Stomach (tissue), 4 donors: ENCODE measurements around the gene PPP1R9A.

ENCODE experiments used
- POLR2AphosphoS5 ChIP-seq, 3 donors: sonication (generic); formaldehyde crosslinking; IDR thresholded peaks; one replicate each; pipeline ENCODE4 v1.6.1; 2016; ENCODE audit warnings: antibody characterized with exemption in 3 of 3
- TF ChIP-seq, protein P1 (sequence below), 7 experiments: fragments of 450-650 bp in 4 of 7; fragments of 200-600 bp in 3 of 7; sonication (generic) in 3 of 7; IDR thresholded peaks; one replicate each; pipeline ENCODE4 v1.5.1; 2016 to 2019; ENCODE audit warnings: antibody characterized with exemption in 7 of 7, control low read depth in 2 of 7, mild to moderate bottlenecking in 1 of 7

DNA sequence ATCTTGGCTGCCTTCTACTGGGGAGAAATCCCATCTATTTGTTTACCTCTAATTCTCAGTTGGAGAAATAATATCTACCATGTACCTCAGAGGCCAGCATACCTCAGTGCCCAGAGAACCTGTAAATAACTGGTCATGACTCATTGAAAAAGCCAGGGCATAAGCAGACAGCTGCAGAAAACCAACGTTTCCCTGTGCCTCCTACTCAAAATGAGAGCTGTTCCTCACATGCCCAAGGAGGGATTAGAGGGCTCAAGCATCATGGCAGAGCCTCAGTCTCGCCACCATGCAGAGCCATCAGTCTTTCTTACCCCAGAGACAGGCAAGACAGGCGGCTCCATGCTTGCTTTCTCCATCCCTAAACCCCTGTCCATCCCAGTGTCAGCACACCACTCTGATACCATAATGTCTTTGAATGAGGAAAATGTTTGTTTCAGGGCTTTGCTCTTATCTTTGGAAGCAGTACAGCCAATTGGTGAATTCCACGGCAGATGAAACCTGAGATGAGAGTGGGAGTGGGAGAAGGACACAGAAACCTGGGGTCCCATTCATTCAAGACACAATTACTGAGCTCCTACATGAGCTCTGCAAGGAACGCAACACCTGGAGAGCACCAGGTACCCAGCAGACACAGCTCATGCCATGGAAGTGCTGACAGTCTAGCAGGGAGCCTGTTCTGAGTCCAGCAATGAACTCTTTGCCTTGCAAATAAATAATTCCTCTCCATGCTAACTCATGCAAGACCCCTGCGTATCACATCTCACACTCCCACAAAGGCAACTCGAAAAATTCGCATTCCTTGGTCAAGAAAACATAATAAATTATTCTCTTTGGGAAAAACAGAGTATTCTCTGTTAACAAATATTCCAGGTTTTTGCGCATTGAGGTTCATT is 395.9 kb downstream of the PPP1R9A start:
- no peak for TF ChIP-seq POLR2AphosphoS5 (IDR thresholded peaks at IDR 0.05)
- TF ChIP-seq, protein P1, sequence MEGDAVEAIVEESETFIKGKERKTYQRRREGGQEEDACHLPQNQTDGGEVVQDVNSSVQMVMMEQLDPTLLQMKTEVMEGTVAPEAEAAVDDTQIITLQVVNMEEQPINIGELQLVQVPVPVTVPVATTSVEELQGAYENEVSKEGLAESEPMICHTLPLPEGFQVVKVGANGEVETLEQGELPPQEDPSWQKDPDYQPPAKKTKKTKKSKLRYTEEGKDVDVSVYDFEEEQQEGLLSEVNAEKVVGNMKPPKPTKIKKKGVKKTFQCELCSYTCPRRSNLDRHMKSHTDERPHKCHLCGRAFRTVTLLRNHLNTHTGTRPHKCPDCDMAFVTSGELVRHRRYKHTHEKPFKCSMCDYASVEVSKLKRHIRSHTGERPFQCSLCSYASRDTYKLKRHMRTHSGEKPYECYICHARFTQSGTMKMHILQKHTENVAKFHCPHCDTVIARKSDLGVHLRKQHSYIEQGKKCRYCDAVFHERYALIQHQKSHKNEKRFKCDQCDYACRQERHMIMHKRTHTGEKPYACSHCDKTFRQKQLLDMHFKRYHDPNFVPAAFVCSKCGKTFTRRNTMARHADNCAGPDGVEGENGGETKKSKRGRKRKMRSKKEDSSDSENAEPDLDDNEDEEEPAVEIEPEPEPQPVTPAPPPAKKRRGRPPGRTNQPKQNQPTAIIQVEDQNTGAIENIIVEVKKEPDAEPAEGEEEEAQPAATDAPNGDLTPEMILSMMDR (IDR thresholded peaks at IDR 0.05) = no peak
